ENCODE data around the gene ZBTB8A.

GRCh38 chr1:32521165-32521564, 18.1 kb upstream of the ZBTB8A start:
- TF ChIP-seq CTCF (IDR thresholded peaks at IDR 0.05) (no peak), POLR2A (IDR thresholded peaks at IDR 0.05) (no peak)

All from vagina (tissue), 2 donors.